Lower leg skin (tissue), 3 donors: ENCODE results near the gene UST.

ENCODE experiments used
- CTCF ChIP-seq, 3 donors: fragments of 450-650 bp; IDR thresholded peaks; one replicate each; pipeline ENCODE4 v1.5.1; 2016; ENCODE audit warnings: antibody characterized with exemption in 3 of 3, mild to moderate bottlenecking in 3 of 3, moderate library complexity in 2 of 3
- POLR2A ChIP-seq, 2 donors: fragments of 450-650 bp; IDR thresholded peaks; one replicate each; pipeline ENCODE4 v1.6.1; 2016 to 2017; ENCODE audit warnings: antibody characterized with exemption in 2 of 2, mild to moderate bottlenecking in 1 of 2, moderate library complexity in 1 of 2

GRCh38 chr6:149052350-149053106 is 305.7 kb downstream of the UST start:
- TF ChIP-seq CTCF (IDR thresholded peaks at IDR 0.05), result no peak
- no peak for TF ChIP-seq POLR2A (IDR thresholded peaks at IDR 0.05)
